CD4-positive, alpha-beta T cell (primary cell): Measurements from ENCODE around the gene PPP1R2. TPM values are rescaled to one million over a fixed set of nuclear protein-coding genes. Genes with fewer than 3 reads are reported as not detected.
"Not testable (repeated sequence)": the region's sequence is repeated elsewhere in the genome, so short reads cannot be mapped to it uniquely, and the experiment has no call there.

Experiments used
- ATAC-seq: fragments of 200-7000 bp; cut with Tn5 transposase; one replicate; pipeline ENCODE4 v1.10.0; 2022; ENCODE audit warnings: mild to moderate bottlenecking; ENCODE audit not compliant: poor library complexity
- CTCF ChIA-PET: fragments of 350-600 bp; sonication (Branson Sonifier 250); formaldehyde crosslinking; loops from one replicate; lab custom pipeline; 2021; ENCODE audit warnings: antibody characterized with exemption, inconsistent platforms; lab: Charles Lee
- POLR2A ChIA-PET: fragments of 350-600 bp; sonication (Branson Sonifier 250); formaldehyde crosslinking; loops from one replicate; lab custom pipeline; 2021; ENCODE audit warnings: antibody characterized with exemption, inconsistent platforms; lab: Charles Lee
- DNase-seq, 14 experiments: peaks; one replicate each; pipeline ENCODE4 v3.0.0-alpha.2; 2013 to 2020; ENCODE audit warnings: mixed read lengths in 2 of 14
- H3K27ac ChIP-seq, 2 donors: one replicate each; pipeline versions ENCODE4 v1.5.1 to v1.7.0; 2013; ENCODE audit warnings: low read length in 2 of 2, low read depth in 1 of 2, mild to moderate bottlenecking in 1 of 2
- H3K27me3 ChIP-seq, 2 experiments: 1 replicate in 1 of 2; 2 replicates in 1 of 2; pipeline versions ENCODE4 v1.6.1 to v1.7.0; 2013; ENCODE audit warnings: low read length in 2 of 2, control low read depth in 1 of 2, mild to moderate bottlenecking in 1 of 2, moderate library complexity in 1 of 2; ENCODE audit not compliant: insufficient read depth in 2 of 2, control insufficient read depth in 1 of 2
- H3K36me3 ChIP-seq: one replicate; pipeline ENCODE4 v1.6.1; 2013; ENCODE audit warnings: low read length, control low read depth; ENCODE audit not compliant: insufficient read depth
- H3K4me1 ChIP-seq: one replicate; pipeline ENCODE4 v1.6.1; 2013; ENCODE audit warnings: low read length, control low read depth; ENCODE audit not compliant: insufficient read depth
- H3K4me3 ChIP-seq: one replicate; pipeline ENCODE4 v1.5.1; 2013; ENCODE audit warnings: mild to moderate bottlenecking, low read length, moderate library complexity
- H3K9me3 ChIP-seq, 2 experiments: 1 replicate in 1 of 2; 2 replicates in 1 of 2; pipeline versions ENCODE4 v1.6.1 to v1.7.0; 2013; ENCODE audit warnings: low read length in 2 of 2, mild to moderate bottlenecking in 2 of 2, control low read depth in 1 of 2, moderate library complexity in 1 of 2; ENCODE audit not compliant: control insufficient read depth in 1 of 2, insufficient read depth in 1 of 2
- H3K27ac Mint-ChIP-seq: one replicate; pipeline ENCODE4 v1.8.0; 2020; ENCODE audit warnings: mixed read lengths
- H3K27me3 Mint-ChIP-seq: one replicate; pipeline ENCODE4 v1.8.0; 2021; ENCODE audit warnings: mixed read lengths
- H3K36me3 Mint-ChIP-seq: one replicate; pipeline ENCODE4 v1.8.0; 2021; ENCODE audit warnings: low read depth, mixed read lengths
- H3K4me1 Mint-ChIP-seq: one replicate; pipeline ENCODE4 v1.8.0; 2021; ENCODE audit warnings: low read depth, mixed read lengths
- H3K4me3 Mint-ChIP-seq: one replicate; pipeline ENCODE4 v1.8.0; 2020; ENCODE audit warnings: mild to moderate bottlenecking, mixed read lengths
- H3K9me3 Mint-ChIP-seq: one replicate; pipeline ENCODE4 v1.8.0; 2020; ENCODE audit warnings: mixed read lengths
- CTCF ChIP-seq: fragments of 200-600 bp; IDR thresholded peaks from one replicate; pipeline ENCODE4 v1.8.0; 2022; ENCODE audit warnings: antibody characterized with exemption, mild to moderate bottlenecking
- intact Hi-C, 2 experiments: fragments of 100-400 bp; cut with DNase I in 1 of 2; cut with micrococcal nuclease in 1 of 2; formaldehyde crosslinking; loops; one replicate each; pipeline versions ENCODE4 v1.15.1 to v1.9.0; 2023 to 2025; cut with DNase I, micrococcal nuclease
- total RNA-seq, 174 experiments: library from RNA in 2 of 174; stranded (reverse) in 2 of 174; gene quantifications; one replicate each; pipeline ENCODE4 v1.2.3 and lab custom pipeline; 2021 to 2026

Gene PPP1R2
- total RNA-seq, 2 experiments from 2014 or later = 205 to 210 TPM

- ATAC-seq = no peak
- CTCF ChIA-PET = interaction anchor here (2.5 kb wide), 1 partner anchor 238 kb away, joined by 10 read pairs; the partner anchor contains the start of gene XXYLT1
Observed at GRCh38 chr3:195508185-195508584, 34.9 kb downstream of the PPP1R2 start.

GRCh38 chr3:195475614-195476013 lies 67.5 kb downstream of the PPP1R2 start:
- no peak overlapping the region for H3K27ac Mint-ChIP-seq
- H3K36me3 Mint-ChIP-seq = no peaks in the 10 kb centered on the region
- Histone ChIP-seq H3K27me3 (no peaks in the 10 kb centered on the region), H3K4me1 (no peaks in the 10 kb centered on the region), H3K36me3 (no peaks in the 10 kb centered on the region), H3K4me3 (no peak overlapping the region), H3K27ac (no peak overlapping the region), H3K9me3 (no peaks in the 10 kb centered on the region)
- intact Hi-C loops = no loop called here
- DNase-seq (no peak), ATAC-seq (no peak)
- ChIA-PET POLR2A (no interaction called here), CTCF (no interaction called here)
- H3K4me3 Mint-ChIP-seq = no peak overlapping the region
- no peaks in the 10 kb centered on the region for H3K4me1 Mint-ChIP-seq
- no peaks in the 10 kb centered on the region for H3K9me3 Mint-ChIP-seq
- TF ChIP-seq CTCF = no peak
- H3K27me3 Mint-ChIP-seq = peaks cover 6% of the 10 kb centered on the region

More at GRCh38 chr3:195508185-195508584, 34.9 kb downstream of the PPP1R2 start:
- Mint-ChIP-seq H3K9me3 (no peaks in the 10 kb centered on the region), H3K27ac (peak overlapping the region; percentile 58), H3K27me3 (no peaks in the 10 kb centered on the region), H3K4me3 (no peak overlapping the region), H3K4me1 (peaks cover 19% of the 10 kb centered on the region), H3K36me3 (peaks cover 45% of the 10 kb centered on the region)
- POLR2A ChIA-PET = interaction anchor here (0.6 to 1.4 kb wide), 4 partner anchors 16 to 237 kb away, joined by 3 to 4 read pairs (median 3); partner anchors contain the start of gene XXYLT1
- peaks cover 16% of the 10 kb centered on the region for H3K36me3 ChIP-seq
- H3K4me3 ChIP-seq = no peak overlapping the region
- DNase-seq = peak in 2 of 14 experiments; percentile 1 to 4
- H3K4me1 ChIP-seq = peaks cover 4% of the 10 kb centered on the region
- no peak for TF ChIP-seq CTCF
- no peak overlapping the region for H3K27ac ChIP-seq
- H3K27me3 ChIP-seq = no peaks in the 10 kb centered on the region
- H3K9me3 ChIP-seq = no peaks in the 10 kb centered on the region
- intact Hi-C loops = no loop called here

- H3K27ac Mint-ChIP-seq, ATAC-seq, H3K4me3 ChIP-seq, H3K36me3 ChIP-seq, H3K4me1 ChIP-seq, H3K4me1 Mint-ChIP-seq, H3K27ac ChIP-seq, POLR2A ChIA-PET, H3K9me3 Mint-ChIP-seq, intact Hi-C loops, H3K4me3 Mint-ChIP-seq, H3K36me3 Mint-ChIP-seq, H3K27me3 ChIP-seq, DNase-seq, H3K9me3 ChIP-seq, H3K27me3 Mint-ChIP-seq: not testable (repeated sequence)
- CTCF ChIA-PET = interaction anchor here (1.4 kb wide), 1 partner anchor 64 kb away, joined by 3 read pairs; no protein-coding TSS in a partner anchor
Observed at GRCh38 chr3:195475116-195475515, 68.0 kb downstream of the PPP1R2 start.

GRCh38 chr3:195468841-195469240 lies 74.3 kb downstream of the PPP1R2 start:
- intact Hi-C loops = no loop called here
- Histone ChIP-seq H3K27ac (no peak overlapping the region), H3K9me3 (peaks cover 8 to 14% of the 10 kb centered on the region in 2 experiments), H3K4me1 (no peaks in the 10 kb centered on the region), H3K4me3 (no peak overlapping the region), H3K36me3 (no peaks in the 10 kb centered on the region), H3K27me3 (no peaks in the 10 kb centered on the region)
- ATAC-seq = no peak
- TF ChIP-seq CTCF = no peak
- H3K4me3 Mint-ChIP-seq = no peak overlapping the region
- H3K4me1 Mint-ChIP-seq = peaks cover 8% of the 10 kb centered on the region
- peaks cover 5% of the 10 kb centered on the region for H3K36me3 Mint-ChIP-seq
- POLR2A ChIA-PET = no interaction called here
- no peak for DNase-seq
- peaks cover 14% of the 10 kb centered on the region for H3K9me3 Mint-ChIP-seq
- peak overlapping the region; percentile 76 for H3K27ac Mint-ChIP-seq
- no peaks in the 10 kb centered on the region for H3K27me3 Mint-ChIP-seq
- CTCF ChIA-PET = no interaction called here
